Fibroblast of lung (primary cell): Measurements from ENCODE around the gene SLC38A1. TPM values are rescaled to one million over a fixed set of nuclear protein-coding genes. Genes with fewer than 3 reads are reported as not detected.

Experiments
- DNase-seq, 2 donors: peaks; one replicate each; pipeline versions ENCODE4 v3.0.0 to v3.0.0-alpha.2; 2010; ENCODE audit warnings: low read depth in 2 of 2
- H2AFZ ChIP-seq: 2 replicates; pipeline ENCODE4 v1.5.1; 2012; ENCODE audit warnings: low read length, control low read depth, inconsistent platforms
- H3K27ac ChIP-seq: 2 replicates; pipeline ENCODE4 v1.5.1; 2011; ENCODE audit warnings: low read length, control low read depth; ENCODE audit not compliant: insufficient read depth
- H3K27me3 ChIP-seq: 2 replicates; pipeline ENCODE4 v1.5.1; 2011; ENCODE audit warnings: mild to moderate bottlenecking, low read length; ENCODE audit not compliant: control insufficient read depth, insufficient read depth
- H3K36me3 ChIP-seq: 2 replicates; pipeline ENCODE4 v1.5.1; 2011; ENCODE audit warnings: low read length; ENCODE audit not compliant: control insufficient read depth, insufficient read depth
- H3K4me1 ChIP-seq: 2 replicates; pipeline ENCODE4 v1.5.1; 2011; ENCODE audit warnings: low read length; ENCODE audit not compliant: control insufficient read depth, insufficient read depth; ENCODE audit errors: extremely low read depth
- H3K4me2 ChIP-seq: 2 replicates; pipeline ENCODE4 v1.5.1; 2011; ENCODE audit warnings: low read length, control low read depth; ENCODE audit not compliant: insufficient read depth; ENCODE audit errors: extremely low read depth
- H3K4me3 ChIP-seq, 4 experiments: fragments of 200-600 bp in 1 of 4; sonication (generic) in 1 of 4; replicated peaks in 1 of 4; 2 replicates each; pipeline ENCODE4 v1.5.1; 2011 to 2016; ENCODE audit warnings: low read length in 4 of 4, low read depth in 3 of 4, mild to moderate bottlenecking in 3 of 4, control low read depth in 2 of 4, inconsistent platforms in 1 of 4, mixed read lengths in 1 of 4; ENCODE audit not compliant: insufficient read depth in 1 of 4; ENCODE audit errors: control extremely low read depth in 1 of 4
- H3K79me2 ChIP-seq: 2 replicates; pipeline ENCODE4 v1.5.1; 2012; ENCODE audit warnings: mild to moderate bottlenecking, low read length, inconsistent platforms; ENCODE audit not compliant: control insufficient read depth, insufficient read depth
- H3K9ac ChIP-seq: 2 replicates; pipeline ENCODE4 v1.5.1; 2011; ENCODE audit warnings: mild to moderate bottlenecking, low read length, control low read depth; ENCODE audit not compliant: insufficient read depth
- H3K9me3 ChIP-seq: 2 replicates; pipeline ENCODE4 v1.5.1; 2012; ENCODE audit warnings: low read depth, low read length; ENCODE audit not compliant: control insufficient read depth, insufficient read depth
- H4K20me1 ChIP-seq: 2 replicates; pipeline ENCODE4 v1.5.1; 2011; ENCODE audit warnings: low read length; ENCODE audit not compliant: control insufficient read depth, insufficient read depth; ENCODE audit errors: extremely low read depth
- CTCF ChIP-seq, 2 donors: IDR thresholded peaks in 1 of 2; conservative IDR thresholded peaks in 1 of 2; 1 replicate in 1 of 2; 2 replicates in 1 of 2; pipeline ENCODE4 v1.5.1; 2011 to 2012; ENCODE audit warnings: low read length in 2 of 2, control low read depth in 1 of 2, inconsistent platforms in 1 of 2, low read depth in 1 of 2, mild to moderate bottlenecking in 1 of 2
- EZH2 ChIP-seq: IDR thresholded peaks from 2 replicates; pipeline ENCODE4 v1.5.1; 2012; ENCODE audit warnings: low read length, control low read depth, mild to moderate bottlenecking; ENCODE audit errors: missing control alignments
- polyA plus RNA-seq, 2 donors: library from polyadenylated mRNA; depleted of rRNA in 1 of 2; stranded (reverse) in 1 of 2; unstranded in 1 of 2; fragments of >200 nt; gene quantifications; 2 replicates each; pipeline ENCODE4 v1.2.1, GENCODE V29; 2011 to 2012; ENCODE audit warnings: missing spikeins in 1 of 2
- total RNA-seq: library from RNA; depleted of rRNA; stranded (reverse); fragments of >200 nt; gene quantifications from 2 replicates; pipeline ENCODE4 v1.2.1, GENCODE V29; 2014

The SLC38A1 gene
- total and polyA plus RNA-seq, 2 donors (not counting 1 experiment from before 2014, with no cell fraction given) = 24.3 to 88.8 TPM

GRCh38 chr12:46207644-46208043 lies 61.2 kb downstream of the SLC38A1 start:
- Histone ChIP-seq H3K4me1 (no peaks in the 10 kb centered on the region), H3K27me3 (no peaks in the 10 kb centered on the region), H3K9me3 (no peaks in the 10 kb centered on the region), H3K9ac (no peak overlapping the region), H3K4me2 (no peak overlapping the region), H4K20me1 (no peaks in the 10 kb centered on the region), H3K79me2 (no peaks in the 10 kb centered on the region), H3K36me3 (peaks cover 2% of the 10 kb centered on the region), H3K4me3 (no peak overlapping the region), H3K27ac (no peak overlapping the region), H2AFZ (no peak overlapping the region)
- TF ChIP-seq EZH2 (no peak), CTCF (conservative IDR thresholded peaks at IDR 0.05 in 1 of 2, IDR thresholded peaks at IDR 0.05 in 1 of 2; ENCODE audit: low read depth in 1 of 2, low read length in 2 of 2) (no peak)
- DNase-seq = no peak

- DNase-seq = no peak
Observed at GRCh38 chr12:46206471-46206870, 62.4 kb downstream of the SLC38A1 start.

GRCh38 chr12:46205294-46205693 lies 63.5 kb downstream of the SLC38A1 start:
- no peak overlapping the region for H2AFZ ChIP-seq
- no peaks in the 10 kb centered on the region for H4K20me1 ChIP-seq
- no peak overlapping the region for H3K4me3 ChIP-seq
- peak in 1 of 2 donors; percentile 26 for DNase-seq
- H3K4me2 ChIP-seq = no peak overlapping the region
- no peak overlapping the region for H3K27ac ChIP-seq
- no peak overlapping the region for H3K9ac ChIP-seq
- no peaks in the 10 kb centered on the region for H3K9me3 ChIP-seq
- peaks cover 2% of the 10 kb centered on the region for H3K36me3 ChIP-seq
- no peaks in the 10 kb centered on the region for H3K4me1 ChIP-seq
- H3K27me3 ChIP-seq = no peaks in the 10 kb centered on the region
- H3K79me2 ChIP-seq = no peaks in the 10 kb centered on the region
- TF ChIP-seq CTCF (conservative IDR thresholded peaks at IDR 0.05 in 1 of 2, IDR thresholded peaks at IDR 0.05 in 1 of 2; ENCODE audit: low read depth in 1 of 2, low read length in 2 of 2) (no peak), EZH2 (no peak)

More at GRCh38 chr12:46206471-46206870, 62.4 kb downstream of the SLC38A1 start:
- TF ChIP-seq EZH2 = no peak
- no peak for TF ChIP-seq CTCF (conservative IDR thresholded peaks at IDR 0.05 in 1 of 2, IDR thresholded peaks at IDR 0.05 in 1 of 2; ENCODE audit: low read depth in 1 of 2, low read length in 2 of 2)
- H3K27me3 ChIP-seq = no peaks in the 10 kb centered on the region
- H4K20me1 ChIP-seq = no peaks in the 10 kb centered on the region
- H3K36me3 ChIP-seq = peaks cover 2% of the 10 kb centered on the region
- no peaks in the 10 kb centered on the region for H3K79me2 ChIP-seq
- no peak overlapping the region for H3K4me3 ChIP-seq
- no peak overlapping the region for H3K27ac ChIP-seq
- H2AFZ ChIP-seq = no peak overlapping the region
- H3K9me3 ChIP-seq = no peaks in the 10 kb centered on the region
- H3K4me2 ChIP-seq = no peak overlapping the region
- no peaks in the 10 kb centered on the region for H3K4me1 ChIP-seq
- H3K9ac ChIP-seq = no peak overlapping the region
